ENCODE results near the gene GPD1.
"Not testable (repeated sequence)": the region's sequence is repeated elsewhere in the genome, so short reads cannot be mapped to it uniquely, and the experiment has no call there.

GPD1 gene

DNA sequence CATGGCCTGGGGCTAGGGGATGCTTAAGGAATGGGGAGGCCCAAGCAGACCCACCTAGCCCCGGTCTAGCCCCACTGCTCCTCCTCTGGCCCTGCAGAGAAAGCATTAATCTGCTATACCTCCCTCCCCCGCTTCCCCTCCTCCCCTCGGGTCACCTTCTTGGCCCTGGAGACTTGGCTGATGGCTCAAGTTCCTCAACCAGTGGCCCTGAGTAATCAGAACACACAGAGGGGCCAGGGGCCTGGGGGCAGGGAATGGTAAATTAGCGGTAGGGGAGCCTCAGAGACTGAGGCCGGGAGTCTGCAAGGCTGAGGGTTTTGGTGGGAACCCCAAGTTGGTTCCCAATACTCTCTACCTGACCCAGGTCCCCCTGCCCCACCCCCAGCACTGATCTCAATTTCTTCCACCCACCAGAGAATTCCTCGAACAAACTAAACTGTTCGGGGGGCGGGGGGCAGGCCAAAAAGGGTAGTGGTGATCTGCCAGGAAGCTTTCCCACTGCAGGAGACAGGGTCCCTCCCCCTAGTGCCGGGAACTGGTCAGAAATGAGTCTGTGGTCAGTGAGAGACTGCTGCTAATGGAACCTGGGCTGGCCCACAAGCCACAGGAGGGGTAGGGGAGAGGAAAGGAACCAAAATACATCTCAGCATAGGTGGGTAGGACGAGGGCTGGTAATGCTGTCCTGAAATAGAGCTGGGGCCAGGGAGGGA, 31.5 kb upstream of the GPD1 start:
- H3K4me3 ChIP-seq (ENCODE audit: low read length), result no peak overlapping the region
- DNase-seq (ENCODE audit: low read depth, low spot score), result no peak

DNA sequence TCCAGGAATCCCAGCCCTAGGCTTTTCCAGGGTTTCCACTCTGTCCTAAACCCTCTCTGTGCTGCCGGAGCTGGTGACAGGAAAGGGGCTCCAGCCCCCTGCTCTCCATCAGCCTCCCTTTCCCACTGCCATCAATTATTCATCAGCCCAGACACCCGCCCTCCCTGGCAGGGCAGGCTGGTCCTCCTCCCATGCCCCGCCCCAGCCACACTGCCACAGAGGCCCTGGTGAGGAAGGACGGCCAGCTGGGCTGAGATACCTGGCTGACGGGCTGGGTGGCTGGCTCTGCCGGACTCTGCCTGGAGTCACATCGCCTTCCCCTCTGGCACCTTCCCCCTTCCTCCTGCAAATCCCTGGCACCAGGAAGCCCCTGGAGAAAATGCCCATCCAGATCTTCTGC, 30.6 kb upstream of the GPD1 start:
- H3K4me3 ChIP-seq (ENCODE audit: low read length), result no peak overlapping the region
- no peak for DNase-seq (ENCODE audit: low read depth, low spot score)

DNA sequence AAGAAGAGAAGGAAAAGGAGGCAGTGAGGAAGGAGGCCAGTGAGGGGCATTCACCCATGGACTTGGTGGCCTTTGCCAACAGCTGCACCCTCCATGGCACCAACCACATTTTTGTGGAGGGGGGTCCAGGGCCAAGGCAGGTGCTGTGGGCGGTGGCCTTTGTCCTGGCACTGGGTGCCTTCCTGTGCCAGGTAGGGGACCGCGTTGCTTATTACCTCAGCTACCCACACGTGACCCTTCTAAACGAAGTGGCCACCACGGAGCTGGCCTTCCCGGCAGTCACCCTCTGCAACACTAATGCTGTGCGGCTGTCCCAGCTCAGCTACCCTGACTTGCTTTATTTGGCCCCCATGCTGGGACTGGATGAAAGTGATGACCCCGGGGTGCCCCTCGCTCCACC, 30.1 kb upstream of the GPD1 start:
- no peak for DNase-seq (ENCODE audit: low read depth, low spot score)
- no peak overlapping the region for H3K4me3 ChIP-seq (ENCODE audit: low read length)

DNA sequence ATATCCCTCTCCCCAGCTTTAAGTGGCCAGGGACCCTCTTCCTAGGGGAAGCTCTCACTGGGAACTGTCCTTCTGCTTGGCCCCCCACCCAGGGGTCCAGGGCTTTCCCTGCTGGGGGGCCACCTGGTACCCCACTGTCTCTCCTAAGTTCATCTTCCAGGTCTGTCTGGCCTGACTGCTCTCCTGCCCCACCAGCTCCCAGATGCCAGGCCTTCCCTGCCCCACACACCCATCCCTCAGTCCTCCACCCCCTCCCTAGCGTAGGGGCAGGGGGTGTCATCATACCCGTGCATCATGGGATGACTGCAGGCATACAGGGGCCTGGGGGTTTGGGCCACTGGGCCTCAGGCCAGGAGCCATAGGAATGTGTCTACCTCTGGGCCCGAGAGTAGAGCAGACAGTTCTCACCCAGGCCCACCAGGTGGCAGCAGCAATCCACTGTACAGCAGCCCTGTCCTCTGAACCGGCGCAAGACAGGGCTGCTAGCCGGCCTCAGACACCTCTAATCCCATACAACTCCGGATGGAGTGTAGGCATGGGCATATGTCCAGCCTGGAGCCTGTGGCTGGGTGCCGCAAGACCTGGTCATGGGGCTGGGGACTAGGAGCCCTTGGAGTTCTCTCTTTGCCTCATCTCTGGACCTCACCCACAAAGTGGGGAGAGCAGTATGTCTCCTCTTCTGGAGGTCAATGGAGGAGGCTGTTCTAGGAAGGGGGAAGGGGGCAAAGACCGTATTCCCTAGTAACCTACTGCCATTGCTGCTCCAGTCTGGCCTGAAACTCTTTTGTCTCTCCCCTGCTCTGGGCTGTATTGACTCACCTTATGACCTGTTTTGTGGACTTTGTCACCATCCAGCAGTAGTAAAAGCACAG, 28.6 kb upstream of the GPD1 start:
- H3K4me3 ChIP-seq (ENCODE audit: low read length), result no peak overlapping the region
- no peak for DNase-seq (ENCODE audit: low read depth, low spot score)

DNA sequence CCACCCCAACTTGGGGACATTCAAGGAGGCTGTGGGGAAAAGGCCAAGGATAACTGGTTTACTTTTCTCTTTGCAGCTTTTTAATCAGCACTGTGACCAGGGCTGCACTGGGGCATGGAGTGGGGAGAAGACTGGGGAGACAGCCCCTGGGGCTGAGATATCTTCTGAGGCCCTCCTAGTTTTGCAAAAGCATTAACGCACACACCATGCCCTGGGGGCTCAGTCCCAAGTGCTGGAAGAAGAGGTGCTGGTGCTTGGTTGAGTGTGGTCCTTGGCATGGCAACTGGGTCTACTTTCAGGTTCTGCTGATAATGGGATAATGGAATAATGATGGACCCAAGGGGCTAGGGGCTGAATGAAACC, 28.0 kb upstream of the GPD1 start:
- DNase-seq (ENCODE audit: low read depth, low spot score), result no peak
- no peak overlapping the region for H3K4me3 ChIP-seq (ENCODE audit: low read length)

DNA sequence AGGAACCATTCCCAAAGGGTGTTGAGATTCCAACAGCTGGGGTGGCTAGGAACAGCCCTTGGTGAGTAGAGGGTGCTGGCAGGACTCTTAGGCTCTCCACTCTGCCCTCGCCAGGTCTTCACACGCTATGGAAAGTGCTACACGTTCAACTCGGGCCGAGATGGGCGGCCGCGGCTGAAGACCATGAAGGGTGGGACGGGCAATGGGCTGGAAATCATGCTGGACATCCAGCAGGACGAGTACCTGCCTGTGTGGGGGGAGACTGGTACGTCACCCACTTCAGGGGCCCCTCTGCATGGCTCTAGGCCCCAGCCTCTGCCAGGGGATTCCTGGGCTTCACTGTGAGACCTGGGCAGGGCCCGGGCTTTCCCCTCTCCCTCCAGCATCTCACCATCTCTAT, 26.7 kb upstream of the GPD1 start:
- DNase-seq (ENCODE audit: low read depth, low spot score), result no peak

DNA sequence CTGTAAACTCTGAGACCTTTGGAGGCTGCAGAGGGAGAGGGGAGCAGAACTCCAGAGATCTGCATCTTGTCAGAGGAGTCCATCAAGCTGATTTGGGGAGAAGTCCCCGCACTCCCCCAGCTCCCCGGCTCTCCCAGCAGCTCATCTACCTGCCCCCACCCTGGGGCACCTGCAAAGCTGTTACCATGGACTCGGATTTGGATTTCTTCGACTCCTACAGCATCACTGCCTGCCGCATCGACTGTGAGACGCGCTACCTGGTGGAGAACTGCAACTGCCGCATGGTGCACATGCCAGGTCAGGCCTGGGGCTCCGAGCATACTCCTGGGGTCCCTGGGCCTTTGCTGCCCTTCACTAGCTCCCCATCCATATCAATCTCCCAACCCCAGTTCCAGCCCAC, 25.5 kb upstream of the GPD1 start:
- DNase-seq (ENCODE audit: low read depth, low spot score), result no peak

More for the DNA sequence above, 26.7 kb upstream of the GPD1 start:
- no peak overlapping the region for H3K4me3 ChIP-seq (ENCODE audit: low read length)

DNA sequence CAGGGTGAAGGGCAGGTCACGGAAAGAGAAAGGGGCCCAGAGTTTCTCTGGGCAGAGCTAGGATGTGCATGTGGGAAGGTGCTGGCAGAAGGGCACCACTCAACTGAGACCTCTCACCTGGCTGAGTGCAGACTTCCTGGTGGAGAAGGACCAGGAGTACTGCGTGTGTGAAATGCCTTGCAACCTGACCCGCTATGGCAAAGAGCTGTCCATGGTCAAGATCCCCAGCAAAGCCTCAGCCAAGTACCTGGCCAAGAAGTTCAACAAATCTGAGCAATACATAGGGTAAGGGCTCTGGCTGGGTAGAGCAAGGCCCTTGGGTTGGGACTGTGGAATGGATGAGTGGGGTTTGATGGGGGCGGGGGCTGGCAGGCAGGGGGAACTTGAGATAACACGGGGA, 24.0 kb upstream of the GPD1 start:
- no peak for DNase-seq (ENCODE audit: low read depth, low spot score)

More for the DNA sequence above, 25.5 kb upstream of the GPD1 start:
- H3K4me3 ChIP-seq (ENCODE audit: low read length), result no peak overlapping the region

DNA sequence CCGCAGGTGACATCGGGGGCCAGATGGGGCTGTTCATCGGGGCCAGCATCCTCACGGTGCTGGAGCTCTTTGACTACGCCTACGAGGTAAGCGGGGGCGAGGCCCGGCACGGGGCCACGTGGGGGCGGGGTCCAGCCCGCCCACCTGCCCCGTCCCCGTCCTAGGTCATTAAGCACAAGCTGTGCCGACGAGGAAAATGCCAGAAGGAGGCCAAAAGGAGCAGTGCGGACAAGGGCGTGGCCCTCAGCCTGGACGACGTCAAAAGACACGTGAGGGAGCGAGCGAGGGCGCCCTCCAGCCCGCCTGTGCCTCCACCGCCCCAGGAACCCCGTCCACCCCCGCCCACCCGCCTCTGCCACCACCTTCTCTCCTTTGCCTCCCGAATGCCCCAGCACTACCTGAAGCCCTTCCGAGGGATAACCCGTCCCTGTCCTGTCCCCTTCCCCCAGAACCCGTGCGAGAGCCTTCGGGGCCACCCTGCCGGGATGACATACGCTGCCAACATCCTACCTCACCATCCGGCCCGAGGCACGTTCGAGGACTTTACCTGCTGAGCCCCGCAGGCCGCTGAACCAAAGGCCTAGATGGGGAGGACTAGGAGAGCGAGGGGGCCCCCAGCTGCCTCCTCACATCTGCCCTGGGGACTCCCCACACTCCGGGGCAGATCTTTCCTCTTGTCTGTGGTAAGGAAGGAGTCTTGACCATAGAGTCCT, 22.6 kb upstream of the GPD1 start:
- H3K4me3 ChIP-seq (ENCODE audit: low read length), result no peak overlapping the region
- no peak for DNase-seq (ENCODE audit: low read depth, low spot score)

More for the DNA sequence above, 24.0 kb upstream of the GPD1 start:
- no peak overlapping the region for H3K4me3 ChIP-seq (ENCODE audit: low read length)

DNA sequence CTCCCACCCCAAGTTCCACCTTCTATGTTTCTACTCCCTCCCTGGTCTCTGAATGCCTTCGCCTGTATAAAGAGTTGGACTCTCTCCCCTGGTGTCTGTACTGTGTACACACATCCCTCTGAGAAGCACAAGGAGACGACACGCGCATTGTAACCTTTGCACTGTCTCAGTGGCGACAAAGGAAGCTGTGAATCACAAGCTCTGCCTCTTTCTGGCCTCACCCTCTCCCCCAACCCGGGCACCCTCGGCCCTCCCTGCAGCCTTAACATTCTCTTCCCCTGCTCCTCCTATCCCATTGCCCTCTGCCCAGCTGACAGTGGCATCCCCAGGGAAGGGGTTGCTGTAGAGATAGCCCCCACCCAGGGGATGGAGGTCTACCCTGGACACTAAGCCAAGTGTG, 21.2 kb upstream of the GPD1 start:
- no peak for DNase-seq (ENCODE audit: low read depth, low spot score)
- no peak overlapping the region for H3K4me3 ChIP-seq (ENCODE audit: low read length)

DNA sequence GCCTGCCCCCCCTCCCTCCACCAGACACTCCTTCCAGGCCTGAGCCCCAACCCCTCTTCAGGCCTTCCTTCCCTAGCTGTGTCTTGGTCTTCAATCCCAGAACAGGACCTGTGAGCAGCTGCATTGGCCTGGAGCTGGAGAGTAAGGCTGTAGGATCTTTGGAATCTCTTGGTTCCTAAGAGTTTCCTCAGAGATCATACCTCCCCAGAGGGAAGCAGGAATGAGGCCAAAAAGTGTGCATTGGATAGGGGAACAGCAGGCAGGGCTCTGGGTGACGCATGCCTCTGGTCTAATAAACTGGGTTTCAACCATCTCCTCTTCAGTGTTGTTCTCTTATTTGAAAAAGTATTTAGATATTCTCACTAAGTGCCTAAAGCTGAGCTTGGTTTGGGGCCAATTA, 20.5 kb upstream of the GPD1 start:
- no peak overlapping the region for H3K4me3 ChIP-seq (ENCODE audit: low read length)
- no peak for DNase-seq (ENCODE audit: low read depth, low spot score)

DNA sequence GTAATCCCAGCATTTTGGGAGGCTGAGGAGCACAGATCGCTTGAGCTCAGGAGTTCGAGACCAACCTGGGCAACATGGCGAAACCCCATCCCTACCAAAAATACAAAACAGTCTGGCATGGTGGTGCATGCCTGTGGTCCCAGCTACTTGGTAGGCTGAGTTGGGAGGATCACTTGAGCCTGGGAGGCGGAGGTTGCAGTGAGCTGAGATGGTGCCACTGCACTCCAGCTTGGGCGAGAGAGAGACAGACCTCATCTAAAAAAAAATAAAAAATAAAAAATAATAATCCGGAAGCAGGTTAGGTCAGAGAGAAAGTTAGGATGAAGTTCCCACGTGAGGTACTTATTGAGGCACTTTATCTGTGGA, 19.4 kb upstream of the GPD1 start:
- peak overlapping the region; percentile 93 for H3K4me3 ChIP-seq (ENCODE audit: low read length)
- DNase-seq (ENCODE audit: low read depth, low spot score), result not testable (repeated sequence)

DNA sequence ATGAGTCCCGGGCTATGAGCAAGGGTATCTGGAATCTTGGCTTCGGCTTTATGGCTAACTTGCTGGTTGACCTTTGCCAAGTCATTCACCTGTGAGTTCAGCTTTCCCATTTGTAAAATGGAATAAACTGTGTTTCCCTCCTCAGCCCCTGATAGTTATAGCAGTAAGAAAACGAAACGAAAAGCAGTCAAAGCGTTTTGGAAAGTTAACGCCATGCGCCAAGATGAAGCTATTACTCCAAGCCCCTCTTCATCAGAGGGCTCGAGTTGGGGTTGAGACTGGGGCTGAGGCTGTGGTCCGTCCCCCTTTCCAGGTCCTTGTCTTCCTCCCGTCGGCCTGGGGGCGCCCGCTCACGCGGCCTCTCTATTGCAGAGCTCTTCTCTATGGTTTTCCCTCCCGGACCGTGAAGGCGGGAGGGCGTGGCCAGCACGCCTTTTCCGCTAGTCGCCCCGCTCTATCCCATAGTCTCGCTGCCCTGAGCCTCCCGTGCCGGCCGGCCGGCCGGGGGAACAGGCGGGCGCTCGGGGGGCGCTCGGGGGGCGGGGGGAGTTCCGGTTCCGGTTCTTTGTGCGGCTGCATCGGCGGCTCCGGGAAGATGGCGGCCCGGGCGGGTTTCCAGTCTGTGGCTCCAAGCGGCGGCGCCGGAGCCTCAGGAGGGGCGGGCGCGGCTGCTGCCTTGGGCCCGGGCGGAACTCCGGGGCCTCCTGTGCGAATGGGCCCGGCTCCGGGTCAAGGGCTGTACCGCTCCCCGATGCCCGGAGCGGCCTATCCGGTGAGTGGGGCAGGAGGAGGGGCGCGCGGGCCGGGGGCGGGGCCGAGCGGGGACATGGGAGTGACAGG, 18.8 kb upstream of the GPD1 start, which contains the start of gene SMARCD1:
Gene SMARCD1, plus strand, starts transcription at position 568 of the 840 bp plus-strand sequence. Its CDS starts 28 bp downstream, at position 596.
- peak within 1 kb of the TSS; percentile 93 for H3K4me3 ChIP-seq (ENCODE audit: low read length)
- peak; percentile 93 for DNase-seq (ENCODE audit: low read depth, low spot score)

DNA sequence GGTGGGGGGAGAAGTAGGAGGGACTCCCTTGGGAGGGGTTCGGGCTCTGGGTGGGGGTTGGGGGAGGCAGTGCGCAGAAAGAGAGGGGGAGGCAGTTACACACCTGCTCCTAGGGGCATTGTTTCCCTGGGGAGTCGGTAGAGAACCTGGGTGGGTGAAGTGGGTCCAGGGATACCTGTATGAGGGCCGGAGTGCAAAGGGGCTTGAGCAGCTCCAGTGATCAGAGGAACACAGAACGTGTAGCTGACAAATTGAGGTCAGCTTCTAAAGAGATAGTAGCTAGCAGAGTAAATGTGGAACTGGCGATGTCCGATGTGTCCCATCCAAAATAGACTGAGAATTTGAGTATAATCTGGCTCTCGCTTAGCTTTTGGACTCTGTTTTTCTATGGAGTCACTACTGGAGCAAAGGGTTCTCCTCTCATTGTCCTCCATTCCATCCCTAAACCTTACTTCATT, 18.2 kb upstream of the GPD1 start:
- DNase-seq (ENCODE audit: low read depth, low spot score), result peak; percentile 48
- H3K4me3 ChIP-seq (ENCODE audit: low read length), result peak overlapping the region; percentile 93

DNA sequence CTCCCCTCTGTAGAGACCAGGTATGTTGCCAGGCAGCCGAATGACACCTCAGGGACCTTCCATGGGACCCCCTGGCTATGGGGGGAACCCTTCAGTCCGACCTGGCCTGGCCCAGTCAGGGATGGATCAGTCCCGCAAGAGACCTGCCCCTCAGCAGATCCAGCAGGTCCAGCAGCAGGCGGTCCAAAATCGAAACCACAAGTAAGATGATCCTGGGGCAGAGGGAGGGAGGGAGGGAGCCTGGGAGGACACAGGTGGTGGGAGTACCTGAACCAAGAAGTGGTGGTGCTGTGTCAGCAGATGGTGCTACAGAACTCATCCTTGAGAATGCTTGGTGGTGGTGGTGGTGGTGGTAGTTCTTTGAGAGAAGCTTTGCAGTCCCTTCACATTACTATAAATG, 17.7 kb upstream of the GPD1 start:
- DNase-seq (ENCODE audit: low read depth, low spot score), result no peak
- peak overlapping the region; percentile 93 for H3K4me3 ChIP-seq (ENCODE audit: low read length)

DNA sequence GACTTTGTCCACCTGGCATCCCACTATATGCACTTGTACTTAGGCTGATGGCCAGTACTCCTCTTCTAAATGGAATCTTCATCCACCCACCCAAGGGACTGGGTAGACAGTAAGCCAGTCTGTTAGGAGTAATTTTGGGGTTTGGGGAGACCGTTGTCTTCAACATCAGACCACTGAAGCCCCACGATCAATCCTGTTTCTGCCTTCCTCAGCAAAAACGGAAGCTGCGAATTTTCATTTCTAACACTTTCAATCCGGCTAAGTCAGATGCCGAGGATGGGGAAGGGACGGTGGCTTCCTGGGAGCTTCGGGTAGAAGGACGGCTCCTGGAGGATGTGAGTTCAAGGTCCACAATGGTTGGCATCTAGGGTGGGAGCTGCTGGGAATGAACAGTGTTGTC, 16.7 kb upstream of the GPD1 start:
- DNase-seq (ENCODE audit: low read depth, low spot score), result no peak

DNA sequence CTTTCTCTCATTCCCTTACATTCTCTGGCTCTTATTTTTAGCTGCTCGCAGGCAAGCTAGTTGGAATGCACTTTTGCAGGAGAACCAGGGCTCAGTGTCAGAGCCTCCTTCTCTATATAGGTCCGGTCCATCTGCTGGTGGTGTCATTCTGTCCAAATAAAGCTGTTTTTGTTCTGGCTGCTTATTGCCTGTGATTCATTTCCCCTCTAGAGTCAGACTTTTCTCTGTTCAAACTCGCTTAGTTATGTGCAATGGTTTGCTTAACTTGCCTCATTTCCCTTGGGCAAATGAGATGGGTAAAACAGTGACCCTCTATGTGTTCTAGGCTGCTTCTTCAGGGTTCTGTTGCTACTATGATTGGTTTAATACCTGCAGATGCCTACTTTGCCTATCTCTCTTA, 15.8 kb upstream of the GPD1 start:
- no peak overlapping the region for H3K4me3 ChIP-seq (ENCODE audit: low read length)
- DNase-seq (ENCODE audit: low read depth, low spot score), result no peak

More for the DNA sequence above, 16.7 kb upstream of the GPD1 start:
- H3K4me3 ChIP-seq (ENCODE audit: low read length), result no peak overlapping the region

DNA sequence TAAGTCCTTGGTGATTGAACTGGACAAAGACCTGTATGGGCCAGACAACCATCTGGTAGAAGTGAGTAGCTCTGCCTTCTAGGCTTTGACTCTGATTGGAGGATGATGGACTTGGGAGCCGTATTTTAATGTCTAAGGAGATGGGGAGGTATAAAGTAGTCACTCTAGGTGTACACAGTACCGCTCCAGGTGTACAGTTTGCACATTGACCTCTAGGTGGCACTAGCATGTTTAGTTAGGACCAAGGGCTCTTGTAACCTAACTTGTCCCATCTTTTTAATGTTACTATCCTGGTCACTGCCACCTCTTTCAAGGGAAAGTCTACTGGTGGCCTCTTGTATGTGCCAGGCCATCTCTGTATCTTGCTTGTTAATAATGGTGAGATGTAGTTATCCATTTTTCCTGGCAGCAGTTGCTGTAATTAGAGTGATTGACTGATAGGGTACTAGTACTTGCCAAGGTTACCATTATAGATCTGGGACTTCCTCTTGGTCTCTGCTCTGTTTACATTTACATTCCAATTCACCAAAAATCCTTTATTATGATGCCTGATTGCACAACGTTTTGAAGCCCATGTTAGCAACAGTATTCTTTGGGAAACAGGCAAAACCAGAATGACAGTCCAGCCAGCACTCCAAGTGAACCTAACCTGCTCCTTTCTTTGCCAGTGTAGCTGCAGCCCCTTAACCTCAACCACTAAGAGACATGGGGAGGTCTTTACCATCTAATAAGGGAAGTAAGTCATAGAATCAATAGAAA, 15.1 kb upstream of the GPD1 start:
- H3K4me3 ChIP-seq (ENCODE audit: low read length), result no peak overlapping the region
- peak; percentile 63 for DNase-seq (ENCODE audit: low read depth, low spot score)

Data from Jurkat, Clone E6-1 (cell line).